Measurements from ENCODE around the gene HAPSTR1.
"Not testable (repeated sequence)": the region's sequence is repeated elsewhere in the genome, so short reads cannot be mapped to it uniquely, and the experiment has no call there.

DNA sequence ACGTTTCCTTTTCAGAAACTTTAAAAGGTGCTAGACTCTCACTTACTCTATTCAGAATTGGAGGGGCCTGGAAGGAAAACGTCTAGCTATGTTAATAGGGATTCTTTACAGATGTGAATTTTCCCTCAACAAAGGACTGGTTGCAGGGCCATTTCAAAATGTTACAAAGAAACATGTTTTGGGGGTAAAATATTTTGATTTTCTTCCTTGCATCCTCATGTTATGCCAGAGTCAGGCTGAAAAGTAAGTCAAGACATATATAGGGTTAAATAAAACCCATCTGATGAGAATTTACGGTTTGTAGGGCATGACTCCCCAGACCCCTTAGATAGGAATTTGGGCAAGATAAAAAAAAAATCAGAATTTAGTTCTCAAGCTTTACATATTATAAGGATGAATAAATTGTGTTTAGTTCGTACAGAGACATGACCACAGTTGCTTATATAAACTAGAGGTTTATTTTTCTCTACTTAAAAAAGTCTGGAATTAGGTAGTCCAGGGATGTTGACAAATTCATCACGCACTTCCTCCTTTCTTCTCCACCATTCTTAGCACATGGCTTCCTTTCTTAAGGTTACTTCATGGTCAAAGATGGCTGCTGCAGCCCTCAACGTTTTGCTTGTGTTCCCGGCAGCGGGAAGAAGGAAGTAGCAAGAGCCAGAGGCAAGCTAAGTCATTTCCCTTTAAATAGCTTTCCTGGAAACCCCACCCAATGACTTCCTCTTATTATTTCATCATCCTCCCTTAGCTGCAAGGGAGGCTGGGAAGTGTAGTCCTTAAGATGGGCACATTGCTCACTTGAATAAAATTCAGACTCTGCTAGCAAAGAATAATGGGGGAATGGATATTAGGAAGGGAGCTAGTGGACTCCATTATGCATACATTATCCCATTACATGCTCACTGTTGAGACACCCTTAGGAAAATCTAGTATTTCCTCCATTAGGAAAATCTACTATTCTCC is 12.7 kb upstream of the HAPSTR1 start:
- TF ChIP-seq, protein P1, sequence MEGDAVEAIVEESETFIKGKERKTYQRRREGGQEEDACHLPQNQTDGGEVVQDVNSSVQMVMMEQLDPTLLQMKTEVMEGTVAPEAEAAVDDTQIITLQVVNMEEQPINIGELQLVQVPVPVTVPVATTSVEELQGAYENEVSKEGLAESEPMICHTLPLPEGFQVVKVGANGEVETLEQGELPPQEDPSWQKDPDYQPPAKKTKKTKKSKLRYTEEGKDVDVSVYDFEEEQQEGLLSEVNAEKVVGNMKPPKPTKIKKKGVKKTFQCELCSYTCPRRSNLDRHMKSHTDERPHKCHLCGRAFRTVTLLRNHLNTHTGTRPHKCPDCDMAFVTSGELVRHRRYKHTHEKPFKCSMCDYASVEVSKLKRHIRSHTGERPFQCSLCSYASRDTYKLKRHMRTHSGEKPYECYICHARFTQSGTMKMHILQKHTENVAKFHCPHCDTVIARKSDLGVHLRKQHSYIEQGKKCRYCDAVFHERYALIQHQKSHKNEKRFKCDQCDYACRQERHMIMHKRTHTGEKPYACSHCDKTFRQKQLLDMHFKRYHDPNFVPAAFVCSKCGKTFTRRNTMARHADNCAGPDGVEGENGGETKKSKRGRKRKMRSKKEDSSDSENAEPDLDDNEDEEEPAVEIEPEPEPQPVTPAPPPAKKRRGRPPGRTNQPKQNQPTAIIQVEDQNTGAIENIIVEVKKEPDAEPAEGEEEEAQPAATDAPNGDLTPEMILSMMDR (conservative IDR thresholded peaks at IDR 0.05; ENCODE audit: low read length) = not testable (repeated sequence)
- not testable (repeated sequence) for TF ChIP-seq EZH2phosphoT487 (IDR thresholded peaks at IDR 0.05; ENCODE audit: borderline replicate concordance)

All from Loucy (cell line).